Activated CD8-positive, alpha-beta memory T cell treated with anti-CD3 and anti-CD28 coated beads, Interleukin-2, amount 50 U/mL, for 24 hours (primary cell): ENCODE data around the gene KRR1.
A peak's percentile ranks its signal among the peaks of the same experiment; 100 is the strongest.
"Not testable (repeated sequence)": the region's sequence is repeated elsewhere in the genome, so short reads cannot be mapped to it uniquely, and the experiment has no call there.

Experiments
- DNase-seq: peaks from one replicate; pipeline ENCODE4 v3.0.0-alpha.2; 2020; ENCODE audit errors: extremely low read depth

Gene KRR1

GRCh38 chr12:75525263-75525662 is 13.9 kb upstream of the KRR1 start:
- DNase-seq, result no peak

GRCh38 chr12:75522124-75522523 is 10.7 kb upstream of the KRR1 start:
- DNase-seq, result not testable (repeated sequence)

- DNase-seq, result not testable (repeated sequence)
These were observed 9.8 kb upstream of the KRR1 start for GRCh38 chr12:75521224-75521623.

- DNase-seq, result no peak
These were observed 1.8 kb downstream of the KRR1 start for GRCh38 chr12:75509621-75510020.

- DNase-seq, result no peak
These were observed 3.2 kb downstream of the KRR1 start for GRCh38 chr12:75508159-75508558.

GRCh38 chr12:75507086-75507485 is 4.3 kb downstream of the KRR1 start:
- no peak for DNase-seq

GRCh38 chr12:75505706-75506312 is 5.6 kb downstream of the KRR1 start:
- no peak for DNase-seq

GRCh38 chr12:75503866-75504265 is 7.5 kb downstream of the KRR1 start:
- DNase-seq, result no peak

GRCh38 chr12:75503459-75503858 is 8.0 kb downstream of the KRR1 start:
- no peak for DNase-seq

- no peak for DNase-seq
These were observed 20.2 kb downstream of the KRR1 start for GRCh38 chr12:75491169-75491568.

- no peak for DNase-seq
These were observed 21.7 kb downstream of the KRR1 start for GRCh38 chr12:75489613-75490210.

- no peak for DNase-seq
These were observed 22.2 kb downstream of the KRR1 start for GRCh38 chr12:75489187-75489586.

- DNase-seq, result no peak
These were observed 22.9 kb downstream of the KRR1 start for GRCh38 chr12:75488553-75488952.

- DNase-seq, result no peak
These were observed 24.1 kb downstream of the KRR1 start for GRCh38 chr12:75487308-75487707.

GRCh38 chr12:75484450-75484849 is 27.0 kb downstream of the KRR1 start:
- DNase-seq, result not testable (repeated sequence)

- no peak for DNase-seq
These were observed 28.0 kb downstream of the KRR1 start for GRCh38 chr12:75483431-75483830.

- no peak for DNase-seq
These were observed 28.8 kb downstream of the KRR1 start for GRCh38 chr12:75482646-75483045.

- DNase-seq, result no peak
These were observed 29.6 kb downstream of the KRR1 start for GRCh38 chr12:75481774-75482173.

GRCh38 chr12:75481013-75481705 is 30.2 kb downstream of the KRR1 start:
- DNase-seq, result no peak

GRCh38 chr12:75480469-75480949 is 30.9 kb downstream of the KRR1 start, which contains the start of gene GLIPR1:
GLIPR1 (plus strand) TSS chr12:75480755; CDS start chr12:75480881, 126 bp downstream.
- DNase-seq, result peak; percentile 51

GRCh38 chr12:75479963-75480461 is 31.4 kb downstream of the KRR1 start:
- no peak for DNase-seq

- no peak for DNase-seq
These were observed 33.2 kb downstream of the KRR1 start for GRCh38 chr12:75478116-75478794.
